Measurements from ENCODE around the gene SENP8.

DNA sequence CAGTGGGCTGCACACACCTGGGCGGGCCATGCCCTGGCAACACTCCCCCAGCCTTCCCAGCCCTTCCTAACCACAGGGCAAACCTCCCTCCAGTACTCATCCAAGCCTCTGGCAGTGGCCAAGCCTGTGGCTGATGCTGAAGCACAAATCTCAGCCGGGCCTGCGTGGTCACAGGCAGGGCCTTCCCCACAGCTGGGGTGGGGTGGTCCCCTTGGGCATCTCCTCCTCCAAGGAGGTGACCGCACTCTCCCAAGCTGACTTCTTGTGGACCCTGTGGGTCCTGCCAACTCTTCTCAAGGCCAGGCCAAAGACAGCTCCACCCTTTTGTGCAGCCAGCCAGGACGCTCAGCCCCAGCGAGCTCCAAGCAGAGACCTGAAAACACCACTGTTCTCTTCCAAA, 58.0 kb downstream of the SENP8 start:
- no peak for TF ChIP-seq CTCF (IDR thresholded peaks at IDR 0.05; ENCODE audit: low read depth, low read length)
- TF ChIP-seq EZH2phosphoT487 (IDR thresholded peaks at IDR 0.05; ENCODE audit: low read depth), result no peak
